ENCODE results near the gene GRAP2. TPM values are rescaled to one million over a fixed set of nuclear protein-coding genes. Genes with fewer than 3 reads are reported as not detected.

GRAP2 gene
- total and polyA plus RNA-seq, 9 of the 15 experiments (the other 6 are each of a cell fraction or from before 2014, with no cell fraction given), result 4.8 to 88.7 (median 60.4) TPM

DNA sequence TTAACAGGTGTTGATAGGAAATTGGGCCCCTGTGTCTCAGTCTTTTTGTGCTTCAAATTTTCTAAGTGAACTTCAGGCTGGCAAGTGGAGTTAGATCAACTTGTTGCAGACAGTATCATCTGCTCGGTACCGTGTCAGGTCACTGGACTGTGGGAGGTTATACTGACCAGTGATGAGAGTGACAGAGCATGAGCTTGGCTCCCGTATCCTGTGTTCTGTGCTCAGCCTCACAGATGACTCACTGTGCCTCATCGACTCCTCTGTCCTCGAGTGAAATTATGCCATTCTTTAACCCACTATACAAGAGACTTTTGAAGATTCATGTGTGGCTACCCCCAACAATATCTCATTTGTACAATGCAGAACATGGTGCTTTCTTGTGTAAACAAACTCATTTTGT, 7.9 kb downstream of the GRAP2 start (continued):
- TF ChIP-seq, protein P1, sequence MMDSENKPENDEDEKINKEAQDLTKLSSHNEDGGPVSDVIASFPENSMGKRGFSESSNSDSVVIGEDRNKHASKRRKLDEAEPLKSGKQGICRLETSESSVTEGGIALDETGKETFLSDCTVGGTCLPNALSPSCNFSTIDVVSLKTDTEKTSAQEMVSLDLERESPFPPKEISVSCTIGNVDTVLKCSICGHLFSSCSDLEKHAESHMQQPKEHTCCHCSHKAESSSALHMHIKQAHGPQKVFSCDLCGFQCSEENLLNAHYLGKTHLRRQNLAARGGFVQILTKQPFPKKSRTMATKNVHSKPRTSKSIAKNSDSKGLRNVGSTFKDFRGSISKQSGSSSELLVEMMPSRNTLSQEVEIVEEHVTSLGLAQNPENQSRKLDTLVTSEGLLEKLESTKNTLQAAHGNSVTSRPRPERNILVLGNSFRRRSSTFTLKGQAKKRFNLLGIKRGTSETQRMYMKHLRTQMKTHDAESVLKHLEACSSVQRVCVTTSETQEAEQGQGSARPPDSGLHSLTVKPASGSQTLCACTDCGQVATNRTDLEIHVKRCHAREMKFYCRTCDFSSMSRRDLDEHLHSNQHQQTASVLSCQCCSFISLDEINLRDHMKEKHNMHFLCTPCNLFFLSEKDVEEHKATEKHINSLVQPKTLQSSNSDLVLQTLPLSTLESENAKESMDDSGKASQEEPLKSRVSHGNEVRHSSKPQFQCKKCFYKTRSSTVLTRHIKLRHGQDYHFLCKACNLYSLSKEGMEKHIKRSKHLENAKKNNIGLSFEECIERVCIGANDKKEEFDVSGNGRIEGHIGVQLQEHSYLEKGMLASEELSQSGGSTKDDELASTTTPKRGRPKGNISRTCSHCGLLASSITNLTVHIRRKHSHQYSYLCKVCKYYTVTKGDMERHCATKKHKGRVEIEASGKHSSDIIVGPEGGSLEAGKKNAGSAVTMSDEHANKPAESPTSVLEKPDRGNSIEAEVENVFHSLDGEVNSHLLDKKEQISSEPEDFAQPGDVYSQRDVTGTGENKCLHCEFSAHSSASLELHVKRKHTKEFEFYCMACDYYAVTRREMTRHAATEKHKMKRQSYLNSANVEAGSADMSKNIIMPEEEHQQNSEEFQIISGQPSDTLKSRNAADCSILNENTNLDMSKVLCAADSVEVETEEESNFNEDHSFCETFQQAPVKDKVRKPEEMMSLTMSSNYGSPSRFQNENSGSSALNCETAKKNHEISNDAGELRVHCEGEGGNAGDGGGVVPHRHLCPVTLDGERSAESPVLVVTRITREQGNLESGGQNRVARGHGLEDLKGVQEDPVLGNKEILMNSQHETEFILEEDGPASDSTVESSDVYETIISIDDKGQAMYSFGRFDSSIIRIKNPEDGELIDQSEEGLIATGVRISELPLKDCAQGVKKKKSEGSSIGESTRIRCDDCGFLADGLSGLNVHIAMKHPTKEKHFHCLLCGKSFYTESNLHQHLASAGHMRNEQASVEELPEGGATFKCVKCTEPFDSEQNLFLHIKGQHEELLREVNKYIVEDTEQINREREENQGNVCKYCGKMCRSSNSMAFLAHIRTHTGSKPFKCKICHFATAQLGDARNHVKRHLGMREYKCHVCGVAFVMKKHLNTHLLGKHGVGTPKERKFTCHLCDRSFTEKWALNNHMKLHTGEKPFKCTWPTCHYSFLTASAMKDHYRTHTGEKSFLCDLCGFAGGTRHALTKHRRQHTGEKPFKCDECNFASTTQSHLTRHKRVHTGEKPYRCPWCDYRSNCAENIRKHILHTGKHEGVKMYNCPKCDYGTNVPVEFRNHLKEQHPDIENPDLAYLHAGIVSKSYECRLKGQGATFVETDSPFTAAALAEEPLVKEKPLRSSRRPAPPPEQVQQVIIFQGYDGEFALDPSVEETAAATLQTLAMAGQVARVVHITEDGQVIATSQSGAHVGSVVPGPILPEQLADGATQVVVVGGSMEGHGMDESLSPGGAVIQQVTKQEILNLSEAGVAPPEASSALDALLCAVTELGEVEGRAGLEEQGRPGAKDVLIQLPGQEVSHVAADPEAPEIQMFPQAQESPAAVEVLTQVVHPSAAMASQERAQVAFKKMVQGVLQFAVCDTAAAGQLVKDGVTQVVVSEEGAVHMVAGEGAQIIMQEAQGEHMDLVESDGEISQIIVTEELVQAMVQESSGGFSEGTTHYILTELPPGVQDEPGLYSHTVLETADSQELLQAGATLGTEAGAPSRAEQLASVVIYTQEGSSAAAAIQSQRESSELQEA (IDR thresholded peaks at IDR 0.05; ENCODE audit: low read depth), result no peak
- peak; percentile 41; the same call in 1 of the 2 replicates for TF ChIP-seq CREM (IDR thresholded peaks at IDR 0.05; ENCODE audit: low read depth)
- TF ChIP-seq, protein P2, sequence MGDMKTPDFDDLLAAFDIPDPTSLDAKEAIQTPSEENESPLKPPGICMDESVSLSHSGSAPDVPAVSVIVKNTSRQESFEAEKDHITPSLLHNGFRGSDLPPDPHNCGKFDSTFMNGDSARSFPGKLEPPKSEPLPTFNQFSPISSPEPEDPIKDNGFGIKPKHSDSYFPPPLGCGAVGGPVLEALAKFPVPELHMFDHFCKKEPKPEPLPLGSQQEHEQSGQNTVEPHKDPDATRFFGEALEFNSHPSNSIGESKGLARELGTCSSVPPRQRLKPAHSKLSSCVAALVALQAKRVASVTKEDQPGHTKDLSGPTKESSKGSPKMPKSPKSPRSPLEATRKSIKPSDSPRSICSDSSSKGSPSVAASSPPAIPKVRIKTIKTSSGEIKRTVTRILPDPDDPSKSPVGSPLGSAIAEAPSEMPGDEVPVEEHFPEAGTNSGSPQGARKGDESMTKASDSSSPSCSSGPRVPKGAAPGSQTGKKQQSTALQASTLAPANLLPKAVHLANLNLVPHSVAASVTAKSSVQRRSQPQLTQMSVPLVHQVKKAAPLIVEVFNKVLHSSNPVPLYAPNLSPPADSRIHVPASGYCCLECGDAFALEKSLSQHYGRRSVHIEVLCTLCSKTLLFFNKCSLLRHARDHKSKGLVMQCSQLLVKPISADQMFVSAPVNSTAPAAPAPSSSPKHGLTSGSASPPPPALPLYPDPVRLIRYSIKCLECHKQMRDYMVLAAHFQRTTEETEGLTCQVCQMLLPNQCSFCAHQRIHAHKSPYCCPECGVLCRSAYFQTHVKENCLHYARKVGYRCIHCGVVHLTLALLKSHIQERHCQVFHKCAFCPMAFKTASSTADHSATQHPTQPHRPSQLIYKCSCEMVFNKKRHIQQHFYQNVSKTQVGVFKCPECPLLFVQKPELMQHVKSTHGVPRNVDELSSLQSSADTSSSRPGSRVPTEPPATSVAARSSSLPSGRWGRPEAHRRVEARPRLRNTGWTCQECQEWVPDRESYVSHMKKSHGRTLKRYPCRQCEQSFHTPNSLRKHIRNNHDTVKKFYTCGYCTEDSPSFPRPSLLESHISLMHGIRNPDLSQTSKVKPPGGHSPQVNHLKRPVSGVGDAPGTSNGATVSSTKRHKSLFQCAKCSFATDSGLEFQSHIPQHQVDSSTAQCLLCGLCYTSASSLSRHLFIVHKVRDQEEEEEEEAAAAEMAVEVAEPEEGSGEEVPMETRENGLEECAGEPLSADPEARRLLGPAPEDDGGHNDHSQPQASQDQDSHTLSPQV (IDR thresholded peaks at IDR 0.05), result peak; percentile 58; the same call in 1 of the 2 replicates
- TF ChIP-seq, protein P3, sequence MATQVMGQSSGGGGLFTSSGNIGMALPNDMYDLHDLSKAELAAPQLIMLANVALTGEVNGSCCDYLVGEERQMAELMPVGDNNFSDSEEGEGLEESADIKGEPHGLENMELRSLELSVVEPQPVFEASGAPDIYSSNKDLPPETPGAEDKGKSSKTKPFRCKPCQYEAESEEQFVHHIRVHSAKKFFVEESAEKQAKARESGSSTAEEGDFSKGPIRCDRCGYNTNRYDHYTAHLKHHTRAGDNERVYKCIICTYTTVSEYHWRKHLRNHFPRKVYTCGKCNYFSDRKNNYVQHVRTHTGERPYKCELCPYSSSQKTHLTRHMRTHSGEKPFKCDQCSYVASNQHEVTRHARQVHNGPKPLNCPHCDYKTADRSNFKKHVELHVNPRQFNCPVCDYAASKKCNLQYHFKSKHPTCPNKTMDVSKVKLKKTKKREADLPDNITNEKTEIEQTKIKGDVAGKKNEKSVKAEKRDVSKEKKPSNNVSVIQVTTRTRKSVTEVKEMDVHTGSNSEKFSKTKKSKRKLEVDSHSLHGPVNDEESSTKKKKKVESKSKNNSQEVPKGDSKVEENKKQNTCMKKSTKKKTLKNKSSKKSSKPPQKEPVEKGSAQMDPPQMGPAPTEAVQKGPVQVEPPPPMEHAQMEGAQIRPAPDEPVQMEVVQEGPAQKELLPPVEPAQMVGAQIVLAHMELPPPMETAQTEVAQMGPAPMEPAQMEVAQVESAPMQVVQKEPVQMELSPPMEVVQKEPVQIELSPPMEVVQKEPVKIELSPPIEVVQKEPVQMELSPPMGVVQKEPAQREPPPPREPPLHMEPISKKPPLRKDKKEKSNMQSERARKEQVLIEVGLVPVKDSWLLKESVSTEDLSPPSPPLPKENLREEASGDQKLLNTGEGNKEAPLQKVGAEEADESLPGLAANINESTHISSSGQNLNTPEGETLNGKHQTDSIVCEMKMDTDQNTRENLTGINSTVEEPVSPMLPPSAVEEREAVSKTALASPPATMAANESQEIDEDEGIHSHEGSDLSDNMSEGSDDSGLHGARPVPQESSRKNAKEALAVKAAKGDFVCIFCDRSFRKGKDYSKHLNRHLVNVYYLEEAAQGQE (IDR thresholded peaks at IDR 0.05; ENCODE audit: borderline replicate concordance), result 0 out of 2 replicates have a peak, but pooled peaks have one; percentile 21
- TF ChIP-seq, protein P3 (CRISPR knock-in tag; IDR thresholded peaks at IDR 0.05; ENCODE audit: low read depth), result no peak
- no peak for TF ChIP-seq JUNB (CRISPR knock-in tag; conservative IDR thresholded peaks at IDR 0.05)
- no peak for TF ChIP-seq GATAD2B (IDR thresholded peaks at IDR 0.05; ENCODE audit: borderline replicate concordance)
- no peak for TF ChIP-seq GTF2A2 (tag; IDR thresholded peaks at IDR 0.05)

All from K562 (cell line).